NCI-H446 (cell line): ENCODE results near the gene GOLM1.

Experiments
- DNase-seq, 2 experiments: peaks; one replicate each; lab custom pipeline; 2025; lab: John Stamatoyannopoulos, UW

Gene GOLM1

GRCh38 chr9:86046071-86046636, 53.2 kb downstream of the GOLM1 start:
- no peak for DNase-seq

GRCh38 chr9:86045654-86046053, 53.7 kb downstream of the GOLM1 start:
- DNase-seq: no peak

GRCh38 chr9:86043999-86044398, 55.4 kb downstream of the GOLM1 start:
- DNase-seq: no peak

GRCh38 chr9:86043586-86043985, 55.8 kb downstream of the GOLM1 start:
- no peak for DNase-seq

GRCh38 chr9:86042199-86042978, 57.0 kb downstream of the GOLM1 start:
- DNase-seq: no peak

- DNase-seq: no peak
Observed at GRCh38 chr9:86041311-86041741, 58.0 kb downstream of the GOLM1 start.

GRCh38 chr9:86040861-86041155, 58.5 kb downstream of the GOLM1 start:
- DNase-seq: no peak

GRCh38 chr9:86039991-86040860, 59.1 kb downstream of the GOLM1 start:
- DNase-seq: no peak

- no peak for DNase-seq
Observed at GRCh38 chr9:86036555-86036954, 62.8 kb downstream of the GOLM1 start.

- DNase-seq: no peak
Observed at GRCh38 chr9:86035827-86036440, 63.4 kb downstream of the GOLM1 start.

- peak in 1 of 2 experiments; percentile 18 for DNase-seq
Observed at GRCh38 chr9:86034863-86035734, 64.3 kb downstream of the GOLM1 start.

- no peak for DNase-seq
Observed at GRCh38 chr9:86027767-86028166, 71.6 kb downstream of the GOLM1 start.

GRCh38 chr9:86022687-86023266, 76.6 kb downstream of the GOLM1 start:
- no peak for DNase-seq

- DNase-seq: no peak
Observed at GRCh38 chr9:86021166-86021565, 78.2 kb downstream of the GOLM1 start.

- no peak for DNase-seq
Observed at GRCh38 chr9:86020731-86021130, 78.6 kb downstream of the GOLM1 start.

GRCh38 chr9:86009133-86009532, 90.2 kb downstream of the GOLM1 start:
- DNase-seq: no peak

- DNase-seq: no peak
Observed at GRCh38 chr9:86005253-86005775, 94.0 kb downstream of the GOLM1 start.

GRCh38 chr9:85995599-85995998, 103.8 kb downstream of the GOLM1 start:
- DNase-seq: no peak

GRCh38 chr9:85995097-85995496, 104.3 kb downstream of the GOLM1 start:
- no peak for DNase-seq

GRCh38 chr9:85994191-85994590, 105.2 kb downstream of the GOLM1 start:
- no peak for DNase-seq

GRCh38 chr9:85987236-85987635, 112.1 kb downstream of the GOLM1 start:
- no peak for DNase-seq
